ENCODE measurements around the gene EBF4.
A peak's percentile ranks its signal among the peaks of the same experiment; 100 is the strongest.

EBF4 gene

GRCh38 chr20:2745060-2745910 lies 52.7 kb downstream of the EBF4 start:
- DNase-seq (ENCODE audit: low spot score) = no peak

- DNase-seq (ENCODE audit: low spot score) = no peak
Observed at GRCh38 chr20:2745936-2746635, 53.5 kb downstream of the EBF4 start.

DNA sequence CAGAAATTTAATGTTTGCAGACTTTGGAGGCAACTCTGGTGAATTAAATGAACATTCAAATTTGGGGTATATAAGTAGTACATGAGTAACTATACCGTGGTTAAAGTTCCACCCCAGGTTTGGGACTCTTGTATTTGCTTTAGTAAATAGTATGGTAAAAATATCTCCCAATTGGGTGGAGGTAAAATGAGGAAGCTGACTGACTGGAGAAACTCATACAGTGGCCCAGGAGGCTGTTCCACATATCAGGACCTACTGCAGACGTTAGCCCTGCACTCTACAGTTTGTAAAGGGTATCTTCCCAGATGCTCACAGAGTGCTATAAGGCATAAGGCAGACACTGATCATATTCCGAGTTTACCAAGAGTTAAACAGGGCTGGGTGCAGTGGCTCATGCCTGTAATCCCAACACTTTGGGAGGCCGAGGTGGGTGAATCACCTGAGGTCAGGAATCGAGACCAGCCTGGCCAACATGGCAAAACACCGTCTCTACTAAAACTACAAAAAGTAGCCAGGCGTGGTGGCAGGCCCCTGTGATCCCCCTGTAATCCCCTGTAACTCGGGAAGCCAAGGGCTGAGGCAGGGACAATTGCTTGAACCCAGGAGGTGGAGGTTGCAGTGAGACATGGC lies 54.2 kb downstream of the EBF4 start:
- no peak for DNase-seq (ENCODE audit: low spot score)

DNA sequence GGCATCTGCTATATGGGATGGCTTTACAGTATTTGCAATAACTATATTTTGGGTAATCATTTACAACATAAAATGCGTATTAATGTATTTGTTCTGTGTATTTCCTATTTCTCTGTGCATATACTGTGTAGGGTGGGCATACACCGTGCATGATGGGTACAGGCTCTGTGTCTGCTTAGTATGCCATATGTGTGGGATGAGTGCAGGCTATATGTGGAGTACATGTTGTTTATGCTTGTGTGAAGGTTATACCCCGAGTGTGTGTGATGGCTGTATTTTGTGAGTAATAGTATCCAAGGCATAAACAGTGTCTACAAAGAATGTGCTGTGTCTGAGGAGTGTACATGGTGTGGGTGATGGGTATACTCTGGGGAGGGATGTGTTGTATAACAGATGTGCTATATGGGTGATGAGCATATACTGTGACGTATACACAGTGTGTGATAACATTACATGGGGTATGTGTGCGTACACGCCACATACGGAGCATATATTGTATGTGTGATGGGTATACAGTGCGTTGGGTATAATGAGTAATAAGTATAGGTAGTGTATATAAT lies 55.2 kb downstream of the EBF4 start:
- no peak for DNase-seq (ENCODE audit: low spot score)

- no peak for DNase-seq (ENCODE audit: low spot score)
Observed at GRCh38 chr20:2748551-2749342, 56.2 kb downstream of the EBF4 start.

DNA sequence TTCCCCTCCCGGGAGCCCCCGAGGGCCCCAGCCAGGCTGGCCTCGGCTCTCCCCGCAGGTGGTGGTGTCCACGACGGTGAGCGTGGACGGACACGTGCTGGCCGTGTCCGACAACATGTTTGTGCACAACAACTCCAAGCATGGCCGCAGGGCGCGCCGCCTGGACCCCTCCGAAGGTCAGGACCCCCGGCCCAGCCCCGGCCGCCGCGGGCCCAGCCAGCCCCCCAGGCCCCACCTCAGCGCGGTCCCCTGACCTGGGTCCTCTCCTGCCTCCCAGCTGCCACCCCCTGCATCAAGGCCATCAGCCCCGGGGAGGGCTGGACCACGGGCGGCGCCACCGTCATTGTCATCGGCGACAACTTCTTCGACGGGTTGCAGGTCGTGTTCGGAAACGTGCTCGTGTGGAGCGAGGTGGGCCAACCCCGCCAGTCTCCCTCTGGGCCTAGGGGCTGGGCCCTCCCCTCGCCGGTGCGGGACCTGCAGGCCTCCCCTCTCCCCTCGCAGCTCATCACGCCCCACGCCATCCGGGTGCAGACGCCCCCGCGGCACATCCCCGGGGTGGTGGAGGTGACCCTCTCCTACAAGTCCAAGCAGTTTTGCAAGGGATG lies 56.9 kb downstream of the EBF4 start:
- no peak for DNase-seq (ENCODE audit: low spot score)

GRCh38 chr20:2749951-2750490 lies 57.4 kb downstream of the EBF4 start:
- no peak for DNase-seq (ENCODE audit: low spot score)

DNA sequence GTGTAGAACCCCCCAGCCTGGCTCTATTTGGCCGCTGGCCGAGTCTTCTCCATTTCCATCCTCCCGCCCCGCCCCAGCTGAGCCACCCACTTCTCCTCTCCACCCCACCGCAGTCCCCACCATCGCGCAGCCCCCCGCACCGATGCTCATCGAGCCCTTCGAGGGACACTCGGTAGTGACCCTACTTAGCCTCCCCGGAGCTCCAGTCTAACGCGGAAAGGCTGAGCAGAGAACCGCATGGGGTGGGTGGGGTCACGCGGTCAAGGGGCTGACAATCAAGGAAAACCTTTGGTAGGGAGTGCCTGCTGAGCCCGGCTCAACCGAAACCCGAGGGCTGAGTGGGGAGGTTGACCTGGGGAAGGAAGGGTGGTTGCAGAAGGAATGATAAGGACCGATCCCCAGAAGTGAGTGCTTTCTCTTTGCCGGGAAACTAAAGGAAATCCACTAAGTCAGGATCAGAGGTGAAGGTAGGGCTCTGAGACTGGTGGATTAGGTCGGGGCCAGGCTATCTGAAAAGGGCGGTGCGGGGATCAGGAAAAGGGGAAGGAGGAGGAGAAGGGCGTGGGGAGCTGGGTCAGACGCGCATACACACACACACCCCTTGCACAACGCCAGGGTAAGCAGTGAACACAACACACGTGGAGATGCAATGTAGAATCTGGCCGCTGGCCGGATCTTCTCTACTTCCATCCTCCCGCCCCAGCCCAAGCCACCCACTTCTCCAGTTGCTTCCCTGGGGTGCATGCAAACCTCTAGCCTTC lies 58.1 kb downstream of the EBF4 start:
- DNase-seq (ENCODE audit: low spot score) = no peak

DNA sequence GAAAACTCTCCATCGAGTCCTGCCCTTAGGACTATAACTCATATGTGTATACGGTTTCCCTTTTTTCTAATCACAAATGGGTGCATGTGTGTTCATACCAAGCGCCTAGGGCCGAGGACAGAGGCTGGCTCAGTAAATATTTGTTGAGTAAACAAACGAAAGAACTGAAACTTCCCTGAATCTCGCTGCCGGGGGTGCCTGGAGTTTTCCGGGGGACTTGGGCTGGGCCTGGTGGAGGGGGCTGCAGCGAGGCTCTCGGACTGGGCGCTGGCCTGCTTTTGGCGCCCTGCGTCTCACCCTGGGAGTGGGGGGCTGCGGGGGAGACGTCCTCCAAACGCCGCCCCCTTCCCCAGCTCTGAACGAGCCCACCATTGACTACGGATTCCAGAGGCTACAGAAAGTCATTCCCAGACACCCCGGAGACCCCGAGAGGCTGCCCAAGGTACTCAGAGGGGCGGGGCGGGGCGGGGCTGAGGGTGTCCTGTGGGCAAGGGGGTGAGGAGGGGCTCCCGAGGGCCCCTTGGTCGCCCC lies 58.8 kb downstream of the EBF4 start:
- DNase-seq (ENCODE audit: low spot score) = no peak

DNA sequence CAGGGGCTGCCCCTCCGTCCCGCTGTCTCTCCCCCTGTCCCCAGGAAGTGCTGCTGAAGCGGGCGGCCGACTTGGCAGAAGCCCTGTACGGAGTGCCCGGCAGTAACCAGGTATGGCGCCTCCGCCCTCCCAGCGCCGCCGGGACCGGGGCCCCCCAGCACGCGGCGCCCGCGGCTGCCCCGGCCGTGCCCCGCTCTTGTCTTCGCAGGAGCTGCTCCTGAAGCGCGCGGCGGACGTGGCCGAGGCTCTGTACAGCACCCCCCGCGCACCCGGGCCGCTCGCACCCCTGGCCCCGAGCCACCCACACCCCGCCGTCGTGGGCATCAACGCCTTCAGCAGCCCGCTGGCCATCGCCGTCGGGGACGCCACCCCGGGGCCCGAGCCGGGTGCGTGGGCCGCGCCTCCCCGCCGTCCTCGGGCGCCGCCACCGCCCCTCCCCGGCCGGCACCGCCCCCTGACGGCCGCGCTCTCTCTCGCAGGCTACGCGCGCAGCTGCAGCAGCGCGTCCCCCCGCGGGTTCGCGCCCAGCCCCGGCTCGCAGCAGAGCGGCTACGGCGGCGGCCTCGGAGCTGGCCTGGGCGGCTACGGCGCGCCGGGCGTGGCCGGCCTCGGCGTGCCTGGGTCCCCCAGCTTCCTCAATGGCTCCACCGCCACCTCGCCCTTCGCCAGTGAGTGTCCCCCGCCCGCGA lies 59.4 kb downstream of the EBF4 start:
- no peak for DNase-seq (ENCODE audit: low spot score)

DNA sequence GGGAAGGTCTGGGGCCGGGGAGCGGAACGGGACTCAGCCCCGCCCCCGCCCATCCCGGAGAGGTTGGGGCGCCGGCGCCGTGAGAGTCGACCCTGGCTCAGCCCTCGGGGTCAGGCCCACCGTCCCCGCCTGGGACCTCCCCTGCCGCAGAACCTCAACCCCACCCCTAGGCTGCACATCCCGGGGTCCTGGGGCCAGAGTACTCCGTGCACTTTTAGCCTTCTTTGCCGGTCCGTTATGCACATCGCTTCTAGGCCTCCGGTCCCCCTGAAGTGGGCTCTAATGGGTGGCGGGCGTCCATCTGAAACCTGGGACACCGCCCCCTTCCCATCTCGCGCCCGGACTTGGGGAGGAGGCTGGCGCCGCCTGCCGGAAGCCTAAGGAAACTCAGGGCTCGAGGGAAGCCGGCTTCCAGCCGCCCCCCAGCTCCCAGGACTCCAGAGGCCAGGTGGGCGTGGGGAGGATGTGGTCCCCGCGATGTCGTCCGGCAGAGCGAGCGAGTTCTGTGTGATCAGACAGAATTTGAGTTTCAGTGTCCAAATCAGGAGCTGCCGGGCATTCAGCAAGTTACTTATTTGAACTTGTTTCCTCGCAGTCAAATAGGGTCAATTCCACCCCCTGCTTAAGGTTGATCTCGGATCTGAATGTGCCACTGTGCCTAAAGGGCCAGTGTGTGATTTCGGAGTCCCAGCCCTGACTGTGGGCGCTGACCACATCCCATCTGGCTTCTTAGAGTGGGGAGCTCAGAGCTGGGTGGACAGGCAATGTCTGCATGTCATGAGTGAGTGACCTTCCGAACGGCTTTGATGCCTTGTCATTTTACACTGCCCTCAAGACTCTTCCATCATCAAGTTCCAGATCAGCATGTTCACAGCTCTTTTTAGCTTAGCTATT lies 60.2 kb downstream of the EBF4 start:
- peak; percentile 35 for DNase-seq (ENCODE audit: low spot score)

DNA sequence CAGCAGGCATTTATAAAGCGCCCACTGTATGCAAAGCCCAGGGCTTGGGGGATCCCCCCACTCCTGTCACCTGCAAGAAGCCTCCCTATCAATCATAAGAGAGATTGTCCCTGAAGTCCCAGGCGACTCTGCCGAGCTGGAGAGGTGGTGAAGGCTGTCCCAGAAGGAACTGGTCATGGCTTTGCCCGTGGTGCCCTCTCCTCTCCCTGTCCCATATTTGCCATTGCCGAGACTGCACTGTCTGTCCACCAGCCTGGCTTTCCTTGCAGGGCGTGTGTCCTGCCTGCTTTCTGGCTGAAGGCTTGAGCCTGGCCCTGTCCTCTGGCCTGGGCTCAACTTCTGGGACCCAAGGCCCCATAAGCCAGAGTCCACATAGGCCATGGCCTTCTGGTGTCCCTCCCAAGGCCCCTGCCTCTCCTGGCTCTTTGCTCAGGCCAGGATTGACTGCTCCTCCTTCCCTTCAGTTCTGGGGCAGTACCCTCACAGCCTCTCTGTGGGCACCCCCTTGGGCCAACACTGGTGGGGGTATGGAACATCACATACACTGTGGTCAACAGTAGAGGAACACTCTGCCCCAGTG lies 61.0 kb downstream of the EBF4 start:
- DNase-seq (ENCODE audit: low spot score) = no peak

GRCh38 chr20:2754424-2754823 lies 61.8 kb downstream of the EBF4 start:
- DNase-seq (ENCODE audit: low spot score) = no peak

GRCh38 chr20:2755451-2756055 lies 63.0 kb downstream of the EBF4 start:
- no peak for DNase-seq (ENCODE audit: low spot score)

GRCh38 chr20:2756056-2756611 lies 63.6 kb downstream of the EBF4 start:
- peak; percentile 42 for DNase-seq (ENCODE audit: low spot score)

GRCh38 chr20:2757001-2757400 lies 64.4 kb downstream of the EBF4 start:
- DNase-seq (ENCODE audit: low spot score) = no peak

GRCh38 chr20:2757969-2758368 lies 65.4 kb downstream of the EBF4 start:
- no peak for DNase-seq (ENCODE audit: low spot score)

Data from kidney capillary endothelial cell (primary cell).